Measurements from ENCODE around the gene KANK2. TPM values are rescaled to one million over a fixed set of nuclear protein-coding genes. Genes with fewer than 3 reads are reported as not detected.

KANK2 gene
- total and polyA plus RNA-seq, 2 of the 13 experiments (the other 11 are each of a cell fraction or from before 2014, with no cell fraction given), result 5.7 to 12.9 TPM

- TF ChIP-seq FUBP1 (CRISPR knock-in tag; IDR thresholded peaks at IDR 0.05; ENCODE audit: borderline replicate concordance) (no peak), IKZF4 (CRISPR knock-in tag; IDR thresholded peaks at IDR 0.05; ENCODE audit: borderline replicate concordance, low read depth, not compliant biosample characterization) (no peak)
Measured at GRCh38 chr19:11201791-11202190, 4.4 kb upstream of the KANK2 start (continued).

DNA sequence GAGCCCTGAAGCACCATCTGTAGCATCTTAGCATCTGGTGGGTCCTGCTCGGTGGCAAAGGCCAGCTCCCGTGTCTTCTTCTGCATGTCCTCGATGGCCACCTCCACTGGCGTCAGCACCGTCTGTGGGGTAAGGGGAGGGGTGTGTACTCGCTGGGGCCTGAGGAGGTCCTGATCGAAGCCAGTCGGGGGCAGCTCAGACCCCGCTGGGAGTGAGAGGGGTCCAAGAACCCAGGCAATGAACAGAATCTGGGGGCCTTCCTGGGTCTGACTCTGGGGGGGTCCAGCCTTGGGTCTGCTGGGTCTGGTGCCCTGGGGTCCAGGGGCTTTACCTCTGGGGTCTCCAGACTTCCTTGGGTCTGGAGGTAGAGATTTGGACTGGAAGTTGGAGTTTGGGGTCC is 3.6 kb upstream of the KANK2 start:
- Histone ChIP-seq H3K4me3 (replicated peaks in 1 of 3; ENCODE audit: insufficient read depth in 1 of 3, low read depth in 2 of 3, low read length in 3 of 3) (no peak overlapping the region), H3K79me2 (ENCODE audit: insufficient read depth, low read length) (no peaks in the 10 kb centered on the region), H3K27me3 (ENCODE audit: control insufficient read depth in 1 of 2, insufficient read depth in 2 of 2, low read length in 2 of 2) (no peaks in the 10 kb centered on the region; a peak in 1 of 5 replicates), H3K27ac (ENCODE audit: extremely low read length, insufficient read depth, low read length) (no peak overlapping the region), H3K9ac (ENCODE audit: insufficient read depth, low read depth, low read length) (no peak overlapping the region), H3K4me1 (ENCODE audit: insufficient read depth, low read length) (peaks cover 18% of the 10 kb centered on the region), H2AFZ (ENCODE audit: low read length) (no peak overlapping the region), H4K20me1 (ENCODE audit: insufficient read depth, low read length) (no peaks in the 10 kb centered on the region), H3K9me3 (ENCODE audit: low read length) (no peaks in the 10 kb centered on the region), H3K36me3 (replicated peaks in 1 of 2; ENCODE audit: control insufficient read depth in 1 of 2, insufficient read depth in 2 of 2, low read length in 2 of 2) (peaks cover 2 to 6% of the 10 kb centered on the region in 2 experiments; a peak in 1 of 5 replicates), H3K4me2 (ENCODE audit: low read depth, low read length) (no peak overlapping the region)
- no TSS peak for BruUV-seq (replicated peaks)
- FAIRE-seq (no peak), ATAC-seq (no peak), DNase-seq (ENCODE audit: low spot score) (no peak)
- no peak for TF ChIP-seq IKZF1 (IDR thresholded peaks at IDR 0.05)
- TF ChIP-seq ZNF646 (CRISPR knock-in tag; IDR thresholded peaks at IDR 0.05), result no peak
- TF ChIP-seq ZNF713 (CRISPR knock-in tag; IDR thresholded peaks at IDR 0.05), result no peak
- TF ChIP-seq ZNF841 (CRISPR knock-in tag; IDR thresholded peaks at IDR 0.05; ENCODE audit: borderline replicate concordance), result no peak
- no peak for TF ChIP-seq KLF12 (CRISPR knock-in tag; IDR thresholded peaks at IDR 0.05; ENCODE audit: borderline replicate concordance)
- no peak for TF ChIP-seq CC2D1A (CRISPR knock-in tag; IDR thresholded peaks at IDR 0.05)
- TF ChIP-seq FOXK1 (CRISPR knock-in tag; IDR thresholded peaks at IDR 0.05; ENCODE audit: borderline replicate concordance, low read depth), result no peak
- TF ChIP-seq DDIT3 (CRISPR knock-in tag; IDR thresholded peaks at IDR 0.05), result no peak
- TF ChIP-seq SSRP1 (CRISPR knock-in tag; IDR thresholded peaks at IDR 0.05), result no peak
- no peak for TF ChIP-seq NR3C1 (CRISPR knock-in tag; IDR thresholded peaks at IDR 0.05)
- no peak for TF ChIP-seq CBX5 (CRISPR knock-in tag; IDR thresholded peaks at IDR 0.05; ENCODE audit: borderline replicate concordance)
- ChIA-PET CTCF (ENCODE audit: low intra/inter-chr PET ratio, low total read pairs) (no interaction called here), POLR2A (interaction anchor here (1.2 kb wide), 1 partner anchor 58 kb away, joined by 6 read pairs; no protein-coding TSS in a partner anchor)
- intact Hi-C loops (cut with micrococcal nuclease; ENCODE audit: unreplicated experiment) (no loop called here), in situ Hi-C loops (cut with HindIII; ENCODE audit: extremely low pct_ligation_motif_present, low pct_unique_long_range_greater_than_20kb) (loop anchor here (5.0 kb wide), 1 partner anchor 64 kb away; no protein-coding TSS in a partner anchor)
- WGBS (ENCODE audit: low lambda C conversion rate), result 90% methylated on average over 9 of the region's 9 CpGs

Measured in HepG2 (cell line).